Naive B cell (primary cell): ENCODE measurements around the gene KDSR. TPM values are rescaled to one million over a fixed set of nuclear protein-coding genes. Genes with fewer than 3 reads are reported as not detected.

Experiments
- ATAC-seq, 2 donors: fragments of 150-1000 bp; cut with Tn5 transposase; 2 replicates each; pipeline ENCODE4 v1.10.0; 2021; ENCODE audit warnings: low read depth in 2 of 2, mild to moderate bottlenecking in 2 of 2, moderate library complexity in 2 of 2
- DNase-seq: peaks from one replicate; pipeline ENCODE4 v3.0.0; 2022
- H3K27ac Mint-ChIP-seq, 6 donors: one replicate each; pipeline ENCODE4 v1.8.0; 2020 to 2022; ENCODE audit warnings: mild to moderate bottlenecking in 6 of 6, mixed read lengths in 6 of 6, moderate library complexity in 5 of 6, inconsistent platforms in 2 of 6
- H3K27me3 Mint-ChIP-seq, 3 donors: one replicate each; pipeline ENCODE4 v1.8.0; 2021 to 2022; ENCODE audit warnings: mixed read lengths in 3 of 3, mild to moderate bottlenecking in 1 of 3
- H3K36me3 Mint-ChIP-seq, 2 donors: one replicate each; pipeline ENCODE4 v1.8.0; 2020 to 2022; ENCODE audit warnings: mixed read lengths in 2 of 2, inconsistent platforms in 1 of 2, mild to moderate bottlenecking in 1 of 2
- H3K4me1 Mint-ChIP-seq, 3 donors: one replicate each; pipeline ENCODE4 v1.8.0; 2020 to 2022; ENCODE audit warnings: mixed read lengths in 3 of 3, inconsistent platforms in 1 of 3, mild to moderate bottlenecking in 1 of 3, moderate library complexity in 1 of 3
- H3K4me3 Mint-ChIP-seq, 8 donors: one replicate each; pipeline ENCODE4 v1.8.0; 2020 to 2022; ENCODE audit warnings: mild to moderate bottlenecking in 8 of 8, mixed read lengths in 8 of 8, moderate library complexity in 8 of 8, inconsistent platforms in 2 of 8
- H3K9me3 Mint-ChIP-seq, 7 donors: one replicate each; pipeline ENCODE4 v1.8.0; 2020 to 2022; ENCODE audit warnings: mixed read lengths in 7 of 7, mild to moderate bottlenecking in 5 of 7, inconsistent platforms in 2 of 7, moderate library complexity in 1 of 7
- polyA plus RNA-seq, 6 donors: library from polyadenylated mRNA; unstranded; fragments of 300-500 nt; fragmentation: Illumina TruSeq; gene quantifications; one replicate each; pipeline ENCODE4 v1.2.3, GENCODE V29; 2021; ENCODE audit warnings: low read depth in 6 of 6

Gene KDSR
- polyA plus RNA-seq, 6 donors from 2014 or later: 18.9 to 47.1 (median 38.2) TPM

DNA sequence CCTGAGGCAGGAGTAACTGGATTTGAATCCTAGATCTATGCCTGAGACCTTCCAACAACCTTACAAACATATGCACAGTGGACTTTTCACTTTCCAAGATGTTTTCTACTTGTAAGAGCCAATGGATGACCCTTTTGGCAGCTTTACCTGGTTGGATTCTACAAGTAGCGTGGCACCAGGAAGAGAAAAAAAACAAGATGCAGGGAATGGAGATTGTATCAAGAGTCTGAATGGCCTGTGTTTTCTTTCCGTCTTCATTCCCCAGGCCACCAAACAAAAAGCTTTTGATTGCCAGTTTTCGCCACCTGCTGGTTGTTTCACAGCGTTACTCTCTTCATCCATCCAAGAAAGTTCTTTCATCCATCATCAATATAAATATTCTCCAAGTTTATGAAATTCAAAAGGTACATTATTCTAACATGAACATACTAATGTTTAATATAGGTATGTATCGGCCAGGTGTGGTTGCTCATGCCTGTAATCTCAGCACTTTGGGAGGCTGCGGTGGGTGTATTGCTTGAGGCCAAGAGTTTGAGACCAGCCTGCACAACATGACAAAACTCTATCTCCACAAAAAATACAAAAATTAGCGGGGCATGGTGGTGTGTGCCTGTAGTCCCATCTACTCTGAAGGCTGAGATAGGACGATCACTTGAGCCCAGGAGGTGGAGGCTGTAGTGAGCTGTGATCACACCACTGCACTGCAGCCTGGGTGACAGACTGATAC is 43.9 kb downstream of the KDSR start:
- Mint-ChIP-seq H3K9me3 (no peaks in the 10 kb centered on the region), H3K36me3 (peaks cover 0 to 7% of the 10 kb centered on the region in 2 donors), H3K27me3 (no peaks in the 10 kb centered on the region), H3K4me3 (peak overlapping the region in 2 of 8 donors; percentile 40 to 98), H3K4me1 (peaks cover 25 to 34% (median 28%) of the 10 kb centered on the region in 3 donors), H3K27ac (peak overlapping the region in 3 of 6 donors; percentile 42 to 97 (median 54))
- DNase-seq (peak; percentile 62), ATAC-seq (no peak)

- DNase-seq (no peak), ATAC-seq (no peak)
- no peaks in the 10 kb centered on the region for H3K27me3 Mint-ChIP-seq
- H3K36me3 Mint-ChIP-seq: peaks cover 0 to 7% of the 10 kb centered on the region in 2 donors
- H3K9me3 Mint-ChIP-seq: no peaks in the 10 kb centered on the region
- peaks cover 34 to 42% (median 35%) of the 10 kb centered on the region in 3 donors for H3K4me1 Mint-ChIP-seq
- peak overlapping the region; percentile 26 to 98 (median 94) for H3K27ac Mint-ChIP-seq
- H3K4me3 Mint-ChIP-seq: peak overlapping the region in 2 of 8 donors; percentile 3 to 98
Observed at GRCh38 chr18:63322206-63322605, 44.8 kb downstream of the KDSR start.

DNA sequence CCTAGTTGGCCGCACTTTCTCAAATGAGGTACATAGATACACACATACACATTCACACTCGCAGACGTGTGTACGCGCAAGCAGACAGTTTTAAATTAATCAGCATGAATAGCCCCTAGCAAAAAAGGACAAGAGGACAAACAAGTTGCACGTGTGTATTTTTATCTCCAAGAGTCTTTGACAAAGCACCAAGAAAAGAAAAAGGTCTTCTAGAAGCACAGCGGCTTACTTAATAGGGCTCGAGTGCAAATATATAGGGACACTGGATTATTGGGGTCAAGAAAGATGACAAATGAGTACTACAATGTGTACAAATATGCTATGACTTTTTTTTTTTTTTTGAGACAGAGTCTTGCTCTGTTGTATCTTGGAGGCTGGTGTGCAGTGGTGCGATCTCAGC is 45.7 kb downstream of the KDSR start:
- Mint-ChIP-seq H3K9me3 (no peaks in the 10 kb centered on the region), H3K27ac (peak overlapping the region; percentile 97 to 99 (median 98))

GRCh38 chr18:63320975-63321265 is 46.1 kb downstream of the KDSR start:
- no peak for DNase-seq
- Mint-ChIP-seq H3K36me3 (peaks cover 0 to 7% of the 10 kb centered on the region in 2 donors), H3K4me3 (peak overlapping the region; percentile 88 to 98 (median 94)), H3K4me1 (peaks cover 40 to 49% (median 44%) of the 10 kb centered on the region in 3 donors), H3K27me3 (no peaks in the 10 kb centered on the region), H3K27ac (peak overlapping the region; percentile 97 to 99 (median 98)), H3K9me3 (no peaks in the 10 kb centered on the region)
- no peak for ATAC-seq

More for the DNA sequence above, 45.7 kb downstream of the KDSR start:
- Mint-ChIP-seq H3K36me3 (peaks cover 0 to 7% of the 10 kb centered on the region in 2 donors), H3K4me1 (peaks cover 40 to 47% (median 42%) of the 10 kb centered on the region in 3 donors), H3K27me3 (no peaks in the 10 kb centered on the region), H3K4me3 (peak overlapping the region; percentile 88 to 98 (median 94))
- no peak for DNase-seq
- ATAC-seq: no peak

GRCh38 chr18:63320123-63320974 is 46.7 kb downstream of the KDSR start:
- Mint-ChIP-seq H3K4me1 (peaks cover 46 to 55% (median 50%) of the 10 kb centered on the region in 3 donors), H3K4me3 (peak overlapping the region; percentile 88 to 98 (median 94)), H3K36me3 (peaks cover 0 to 7% of the 10 kb centered on the region in 2 donors)

GRCh38 chr18:63319383-63320122 is 47.5 kb downstream of the KDSR start, which contains the start of gene BCL2:
Gene BCL2 (minus strand): TSS chr18:63319769.
- no peaks in the 10 kb centered on the region for H3K27me3 Mint-ChIP-seq
- ATAC-seq (peak in 1 of 2 donors; percentile 24), DNase-seq (no peak)
- peak within 1 kb of the TSS; percentile 94 to 100 (median 99) for H3K4me3 Mint-ChIP-seq
- H3K27ac Mint-ChIP-seq: peak within 1 kb of the TSS; percentile 97 to 99 (median 98)
- H3K9me3 Mint-ChIP-seq: no peaks in the 10 kb centered on the region
- peaks cover 54 to 63% (median 58%) of the 10 kb centered on the region in 3 donors for H3K4me1 Mint-ChIP-seq
- peaks cover 0 to 7% of the 10 kb centered on the region in 2 donors for H3K36me3 Mint-ChIP-seq

More at GRCh38 chr18:63320123-63320974, 46.7 kb downstream of the KDSR start:
- peak; percentile 91 for DNase-seq
- H3K9me3 Mint-ChIP-seq: no peaks in the 10 kb centered on the region
- H3K27me3 Mint-ChIP-seq: no peaks in the 10 kb centered on the region
- H3K27ac Mint-ChIP-seq: peak overlapping the region; percentile 97 to 99 (median 98)
- peak; percentile 79 for ATAC-seq

DNA sequence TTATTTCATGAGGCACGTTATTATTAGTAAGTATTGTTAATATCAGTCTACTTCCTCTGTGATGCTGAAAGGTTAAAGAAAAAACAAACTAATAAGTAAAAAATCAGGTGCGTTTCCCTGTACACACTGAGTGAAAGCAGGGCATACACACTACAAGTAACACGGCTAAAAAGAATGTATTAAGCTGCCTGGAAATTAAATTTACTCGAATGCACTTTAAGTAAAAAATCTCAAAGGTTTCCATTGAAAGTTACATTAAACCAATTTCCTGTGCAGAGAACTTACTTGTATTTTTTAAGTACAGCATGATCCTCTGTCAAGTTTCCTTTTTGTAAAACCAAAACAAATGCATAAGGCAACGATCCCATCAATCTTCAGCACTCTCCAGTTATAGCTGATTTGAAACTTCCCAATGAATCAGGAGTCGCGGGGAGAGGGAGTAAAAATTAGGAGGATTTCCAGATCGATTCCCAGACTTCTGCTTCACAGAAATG is 48.1 kb downstream of the KDSR start:
- Mint-ChIP-seq H3K9me3 (no peaks in the 10 kb centered on the region), H3K4me1 (peaks cover 59 to 69% (median 64%) of the 10 kb centered on the region in 3 donors), H3K27ac (peak overlapping the region; percentile 97 to 99 (median 98)), H3K4me3 (peak overlapping the region; percentile 94 to 100 (median 99)), H3K27me3 (no peaks in the 10 kb centered on the region), H3K36me3 (peaks cover 0 to 7% of the 10 kb centered on the region in 2 donors)
- ATAC-seq (no peak), DNase-seq (no peak)

- Mint-ChIP-seq H3K9me3 (no peaks in the 10 kb centered on the region), H3K4me1 (peaks cover 65 to 75% (median 71%) of the 10 kb centered on the region in 3 donors), H3K36me3 (peaks cover 0 to 7% of the 10 kb centered on the region in 2 donors), H3K27ac (peak overlapping the region; percentile 97 to 99 (median 98)), H3K27me3 (no peaks in the 10 kb centered on the region), H3K4me3 (peak overlapping the region; percentile 94 to 100 (median 99))
- DNase-seq (peak; percentile 77), ATAC-seq (peak; percentile 46 to 48)
Observed at GRCh38 chr18:63317982-63318888, 48.8 kb downstream of the KDSR start.

DNA sequence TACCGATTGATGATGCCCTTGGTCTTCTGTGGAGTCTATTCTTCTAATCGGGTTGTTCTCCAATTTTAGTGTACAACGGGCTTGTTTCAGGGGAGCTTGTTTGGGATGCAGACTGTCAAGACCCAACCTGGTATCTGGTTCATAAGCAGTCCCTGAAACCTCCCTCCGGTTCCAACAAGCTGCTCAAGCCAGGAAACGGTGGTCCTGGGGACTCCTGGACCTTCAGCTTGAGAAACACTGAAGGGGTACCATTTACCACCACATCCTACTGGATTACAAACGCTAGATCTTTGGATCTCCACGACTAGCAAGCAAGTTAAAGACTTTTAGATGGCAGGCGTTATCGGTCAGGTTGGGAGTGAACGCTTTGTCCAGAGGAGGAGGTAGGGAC is 49.5 kb downstream of the KDSR start:
- ATAC-seq (no peak), DNase-seq (no peak)
- no peaks in the 10 kb centered on the region for H3K9me3 Mint-ChIP-seq
- H3K27me3 Mint-ChIP-seq: no peaks in the 10 kb centered on the region
- H3K27ac Mint-ChIP-seq: peak overlapping the region; percentile 87 to 99 (median 98)
- peaks cover 0 to 7% of the 10 kb centered on the region in 2 donors for H3K36me3 Mint-ChIP-seq
- peaks cover 65 to 75% (median 72%) of the 10 kb centered on the region in 3 donors for H3K4me1 Mint-ChIP-seq
- H3K4me3 Mint-ChIP-seq: peak overlapping the region; percentile 94 to 100 (median 98)

DNA sequence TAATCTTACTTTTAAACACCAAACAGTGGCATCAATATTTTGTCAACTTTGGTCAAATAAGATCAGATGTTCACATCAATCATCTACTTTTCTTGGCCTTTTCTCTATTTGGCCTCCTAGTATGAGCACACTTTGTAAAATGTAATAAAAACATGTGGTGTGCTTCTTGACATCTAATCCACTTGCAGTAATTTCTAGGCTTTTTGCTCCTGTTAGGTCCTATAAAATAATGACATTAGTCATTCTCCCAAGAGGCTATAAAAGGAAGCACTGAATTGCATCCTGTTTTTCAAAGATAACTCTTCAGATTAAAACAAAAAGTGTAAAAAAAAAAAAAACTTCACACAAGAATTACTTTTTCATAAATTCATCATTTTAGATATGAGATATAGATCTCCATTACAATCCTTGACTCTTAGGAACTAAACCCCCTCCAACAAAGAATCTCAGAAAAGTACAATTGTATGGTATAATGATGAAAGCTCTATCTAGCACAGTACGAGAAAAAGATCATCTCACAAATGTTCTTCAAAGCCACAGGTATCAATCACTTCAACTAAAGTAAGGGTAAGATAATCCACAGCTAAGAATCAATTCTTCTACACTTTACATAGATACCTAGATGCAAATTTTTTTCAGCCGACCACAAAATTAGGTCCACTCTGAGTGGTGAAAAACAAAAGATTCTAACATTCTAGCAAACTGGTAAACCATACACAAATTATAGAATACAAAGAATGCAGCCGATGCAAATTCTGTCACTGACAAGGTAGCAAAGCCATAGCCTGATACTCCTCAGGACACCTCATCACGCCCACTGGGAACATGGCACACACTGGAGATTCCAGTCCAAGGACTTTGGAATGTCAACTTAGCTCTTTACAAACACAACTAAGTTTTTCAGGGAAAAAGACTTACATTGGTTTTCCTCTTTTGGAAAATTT is 50.1 kb downstream of the KDSR start:
- Mint-ChIP-seq H3K27me3 (no peaks in the 10 kb centered on the region), H3K4me3 (peak overlapping the region; percentile 94 to 100 (median 98)), H3K36me3 (peaks cover 0 to 7% of the 10 kb centered on the region in 2 donors), H3K27ac (peak overlapping the region; percentile 87 to 99 (median 98)), H3K9me3 (no peaks in the 10 kb centered on the region), H3K4me1 (peaks cover 65 to 76% (median 73%) of the 10 kb centered on the region in 3 donors)
- DNase-seq: no peak
- ATAC-seq: no peak

DNA sequence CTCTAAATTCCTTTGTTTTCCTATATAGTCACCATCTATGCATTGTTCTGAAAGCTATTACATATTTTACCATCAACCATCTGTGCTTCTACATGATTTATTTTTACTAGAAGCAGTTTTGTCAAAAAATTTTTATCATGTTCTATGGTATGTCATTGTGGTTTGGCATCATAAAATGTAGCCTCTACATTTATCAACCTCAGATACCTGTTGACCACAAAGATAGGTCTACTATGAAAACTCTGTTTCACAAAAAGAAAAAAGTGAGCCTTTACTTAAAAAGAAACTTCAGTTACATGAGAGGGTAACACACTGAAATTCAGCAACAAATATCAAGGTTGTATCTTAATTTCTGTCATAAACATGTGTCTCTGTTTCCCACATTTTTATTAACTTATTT is 51.1 kb downstream of the KDSR start:
- H3K9me3 Mint-ChIP-seq: no peaks in the 10 kb centered on the region
- DNase-seq: no peak
- H3K36me3 Mint-ChIP-seq: peaks cover 0 to 7% of the 10 kb centered on the region in 2 donors
- peak overlapping the region in 7 of 8 donors; percentile 67 to 100 (median 98) for H3K4me3 Mint-ChIP-seq
- no peaks in the 10 kb centered on the region for H3K27me3 Mint-ChIP-seq
- H3K27ac Mint-ChIP-seq: peak overlapping the region in 5 of 6 donors; percentile 7 to 97 (median 56)
- peaks cover 71 to 82% (median 72%) of the 10 kb centered on the region in 3 donors for H3K4me1 Mint-ChIP-seq
- no peak for ATAC-seq
